Karpas-422 (cell line): Measurements from ENCODE around the gene LMNA. TPM values are rescaled to one million over a fixed set of nuclear protein-coding genes. Genes with fewer than 3 reads are reported as not detected.
A peak's percentile ranks its signal among the peaks of the same experiment; 100 is the strongest.

Source experiments
- DNase-seq: peaks from one replicate; pipeline ENCODE4 v3.0.0-alpha.2; 2015
- H2AFZ ChIP-seq: fragments of 200-600 bp; sonication (generic); 2 replicates; pipeline ENCODE4 v1.6.1; 2014; ENCODE audit warnings: antibody characterized with exemption, low read length, mixed read lengths
- H3K27ac ChIP-seq: fragments of 200-600 bp; sonication (generic); 2 replicates; pipeline ENCODE4 v1.5.1; 2014; ENCODE audit warnings: mild to moderate bottlenecking, low read length, moderate library complexity
- H3K27me3 ChIP-seq: fragments of 200-600 bp; sonication (generic); 2 replicates; pipeline ENCODE4 v1.6.1; 2014; ENCODE audit warnings: low read length, mixed read lengths
- H3K36me3 ChIP-seq: fragments of 200-600 bp; sonication (generic); 2 replicates; pipeline ENCODE4 v1.6.1; 2014; ENCODE audit warnings: low read length, mixed read lengths; ENCODE audit not compliant: insufficient read depth
- H3K4me1 ChIP-seq: fragments of 200-600 bp; sonication (generic); 2 replicates; pipeline ENCODE4 v1.6.1; 2014; ENCODE audit warnings: mild to moderate bottlenecking, low read length, mixed read lengths
- H3K4me2 ChIP-seq: fragments of 200-600 bp; sonication (generic); 2 replicates; pipeline ENCODE4 v1.6.1; 2014; ENCODE audit warnings: low read length, low read depth, mild to moderate bottlenecking; ENCODE audit not compliant: poor library complexity, severe bottlenecking
- H3K4me3 ChIP-seq: fragments of 200-600 bp; sonication (generic); 2 replicates; pipeline ENCODE4 v1.5.1; 2014; ENCODE audit warnings: mild to moderate bottlenecking, antibody characterized with exemption, low read length, mixed read lengths
- H3K79me2 ChIP-seq: fragments of 200-600 bp; sonication (generic); 2 replicates; pipeline ENCODE4 v1.6.1; 2014; ENCODE audit warnings: mild to moderate bottlenecking, low read length, mixed read lengths
- H3K9ac ChIP-seq: fragments of 200-600 bp; sonication (generic); 2 replicates; pipeline ENCODE4 v1.6.0; 2014; ENCODE audit warnings: low read length
- H3K9me2 ChIP-seq: fragments of 200-600 bp; sonication (generic), shearing (Covaris generic); replicated peaks from 2 replicates; pipeline ENCODE4 v1.6.0; 2014; ENCODE audit warnings: mild to moderate bottlenecking, low read length, moderate library complexity; ENCODE audit not compliant: insufficient read depth
- H3K9me3 ChIP-seq: fragments of 300-700, 200-600 bp; sonication (generic); 2 replicates; pipeline ENCODE4 v1.6.1; 2014; ENCODE audit warnings: low read length, mixed read lengths
- H4K20me1 ChIP-seq: fragments of 200-600 bp; sonication (generic); 2 replicates; pipeline ENCODE4 v1.6.1; 2014; ENCODE audit warnings: mild to moderate bottlenecking, antibody characterized with exemption, low read length, low read depth; ENCODE audit not compliant: insufficient read depth
- total RNA-seq: library from RNA; depleted of rRNA; stranded (reverse); fragments of >200 nt; shearing (Covaris generic); gene quantifications from 2 replicates; pipeline ENCODE4 v1.2.3, GENCODE V29; 2014; ENCODE audit warnings: low replicate concordance

LMNA gene
- total RNA-seq, 1 experiment from 2014 or later = 27.5 TPM

DNA sequence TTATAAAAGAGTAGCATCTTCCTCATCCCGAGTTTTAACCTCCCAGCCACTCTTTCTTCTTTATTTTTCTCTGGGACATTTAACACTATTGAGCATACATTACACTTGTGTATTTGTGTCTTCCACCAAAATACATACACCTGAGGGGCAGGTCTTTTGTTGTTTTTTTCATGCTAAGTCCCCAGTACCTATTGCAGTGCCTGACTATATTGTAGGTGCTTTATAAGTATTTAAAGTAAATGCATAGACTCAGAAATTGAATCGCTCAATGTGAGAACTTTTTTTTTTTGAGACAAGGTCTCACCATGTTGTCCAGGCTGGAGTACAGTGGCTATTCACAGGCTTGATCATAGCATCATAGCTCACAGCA, 31.1 kb downstream of the LMNA start:
- DNase-seq = no peak
- Histone ChIP-seq H3K27me3 (no peaks in the 10 kb centered on the region), H3K79me2 (no peaks in the 10 kb centered on the region), H3K9me2 (no peaks in the 10 kb centered on the region), H4K20me1 (no peaks in the 10 kb centered on the region), H3K4me3 (no peak overlapping the region), H2AFZ (no peak overlapping the region), H3K4me2 (peak overlapping the region; percentile 60), H3K9me3 (no peaks in the 10 kb centered on the region), H3K27ac (no peak overlapping the region), H3K9ac (peak overlapping the region; percentile 8; the same call in 1 of the 2 replicates), H3K4me1 (peaks cover 49% of the 10 kb centered on the region), H3K36me3 (no peaks in the 10 kb centered on the region)

DNA sequence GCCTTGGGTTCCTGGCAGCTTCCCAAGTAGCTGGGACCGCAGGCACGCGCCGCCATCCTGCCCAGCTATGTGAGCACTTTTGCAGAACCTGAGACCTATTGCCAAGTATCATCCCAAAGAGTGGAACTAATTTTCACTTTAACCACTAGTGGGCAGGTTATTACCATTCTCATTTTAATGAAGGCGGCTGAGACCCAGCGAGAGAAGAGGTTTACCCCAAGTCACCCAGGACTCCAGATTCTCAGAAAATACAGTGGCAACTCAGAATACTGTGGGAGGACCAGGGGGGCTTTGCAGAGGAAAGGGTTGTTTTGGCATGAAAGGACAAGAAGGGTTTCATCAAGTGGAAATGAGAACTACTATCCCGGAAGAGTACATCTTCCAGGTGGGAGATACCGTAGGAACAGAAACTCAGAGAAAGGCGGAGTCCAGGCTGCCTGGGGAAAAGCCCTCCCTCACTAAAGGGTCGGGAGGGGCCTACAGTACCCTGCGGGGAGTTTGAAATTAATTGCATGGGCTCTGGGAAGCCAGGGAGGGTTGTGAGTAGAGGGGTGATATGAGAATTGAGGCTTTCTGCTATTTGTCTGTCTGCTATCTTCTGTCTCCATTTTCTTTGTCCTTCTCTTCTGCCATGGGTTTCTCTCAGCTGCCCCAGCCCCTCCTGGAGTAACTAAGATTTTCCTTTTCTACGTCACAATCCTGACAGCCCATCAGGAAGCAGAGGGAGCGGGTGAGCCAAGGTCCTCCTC, 31.7 kb downstream of the LMNA start:
- H3K4me1 ChIP-seq = peaks cover 54% of the 10 kb centered on the region

DNA sequence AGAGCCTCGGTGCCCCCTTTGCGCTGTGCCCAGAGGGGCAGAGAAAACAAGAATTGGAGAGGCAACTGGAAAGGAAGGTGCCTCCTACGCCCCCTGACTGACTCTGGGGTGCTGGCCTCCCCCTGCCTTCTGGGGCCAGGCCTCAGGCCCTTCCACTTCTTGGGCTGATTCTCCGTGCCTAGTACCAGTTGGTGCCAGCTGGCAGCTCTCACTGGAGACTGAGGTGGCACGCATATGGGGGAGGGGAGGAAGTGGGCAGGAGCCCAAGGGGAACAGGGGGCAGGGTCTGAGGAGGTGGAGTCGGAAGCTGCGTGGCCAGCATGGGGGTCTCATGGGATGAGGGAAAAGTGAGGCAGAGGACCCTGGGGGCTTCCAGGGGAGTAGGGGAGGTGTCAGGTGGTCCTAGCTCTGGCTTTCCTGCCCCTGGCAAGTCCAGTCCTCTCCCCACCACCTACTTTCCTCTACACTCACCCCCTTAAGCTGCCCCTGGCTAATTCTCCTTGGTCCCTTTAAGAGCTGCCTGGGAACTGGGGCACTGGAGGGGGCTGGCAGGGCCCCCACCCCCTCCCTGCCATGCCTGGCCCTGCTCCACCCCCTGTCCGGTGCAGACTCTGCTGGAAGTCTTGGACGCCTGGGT, 32.4 kb downstream of the LMNA start:
- Histone ChIP-seq H4K20me1 (no peaks in the 10 kb centered on the region), H3K9me2 (no peaks in the 10 kb centered on the region), H3K79me2 (no peaks in the 10 kb centered on the region), H3K4me3 (peak overlapping the region; percentile 49; the same call in 1 of the 2 replicates), H3K4me1 (peaks cover 61% of the 10 kb centered on the region), H3K27me3 (no peaks in the 10 kb centered on the region), H3K9me3 (no peaks in the 10 kb centered on the region), H2AFZ (peak overlapping the region; percentile 43; the same call in 1 of the 2 replicates), H3K27ac (peak overlapping the region; percentile 8; the same call in 1 of the 2 replicates), H3K36me3 (no peaks in the 10 kb centered on the region), H3K4me2 (peak overlapping the region; percentile 60), H3K9ac (peak overlapping the region; percentile 47)
- no peak for DNase-seq

More for the DNA sequence above, 31.7 kb downstream of the LMNA start:
- Histone ChIP-seq H3K79me2 (no peaks in the 10 kb centered on the region), H3K4me3 (peak overlapping the region; percentile 49), H3K27ac (peak overlapping the region; percentile 8; the same call in 1 of the 2 replicates), H3K9me2 (no peaks in the 10 kb centered on the region), H3K27me3 (no peaks in the 10 kb centered on the region), H3K4me2 (peak overlapping the region; percentile 60), H3K9ac (peak overlapping the region; percentile 47), H2AFZ (peak overlapping the region; percentile 43; the same call in 1 of the 2 replicates), H3K9me3 (no peaks in the 10 kb centered on the region), H4K20me1 (no peaks in the 10 kb centered on the region), H3K36me3 (no peaks in the 10 kb centered on the region)
- DNase-seq = peak; percentile 91

DNA sequence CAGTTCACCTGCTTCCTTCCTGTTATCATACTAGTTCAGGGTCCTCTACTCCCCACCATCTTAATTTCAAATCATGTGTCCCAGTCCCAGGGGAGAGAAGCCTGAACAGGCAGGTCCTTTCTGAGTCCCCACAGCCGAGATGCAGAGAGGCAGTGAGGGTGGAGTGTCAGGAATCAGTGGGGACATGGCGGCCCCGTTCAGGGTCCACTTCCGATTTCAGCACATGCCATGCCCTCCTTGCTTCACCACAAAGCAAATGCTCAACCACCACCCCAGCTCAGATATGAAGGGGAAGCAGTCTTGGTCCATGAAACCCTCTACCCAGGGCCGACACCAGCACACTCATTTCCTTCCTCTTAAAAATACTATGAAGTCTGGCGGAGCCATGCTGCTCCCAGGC, 33.7 kb downstream of the LMNA start:
- peak overlapping the region; percentile 92 for H3K27ac ChIP-seq
- peak overlapping the region; percentile 35; the same call in 1 of the 2 replicates for H3K9ac ChIP-seq
- peak overlapping the region; percentile 93 for H2AFZ ChIP-seq
- H3K27me3 ChIP-seq = no peaks in the 10 kb centered on the region
- no peaks in the 10 kb centered on the region for H3K36me3 ChIP-seq
- no peaks in the 10 kb centered on the region for H3K9me3 ChIP-seq
- peak; percentile 61 for DNase-seq
- H3K9me2 ChIP-seq = no peaks in the 10 kb centered on the region
- H3K4me1 ChIP-seq = peaks cover 75% of the 10 kb centered on the region
- no peak overlapping the region; the same call in 1 of the 2 replicates for H3K4me3 ChIP-seq
- H3K79me2 ChIP-seq = peaks cover 7% of the 10 kb centered on the region; the same call in 1 of the 2 replicates
- H3K4me2 ChIP-seq = peak overlapping the region; percentile 53
- H4K20me1 ChIP-seq = no peaks in the 10 kb centered on the region

DNA sequence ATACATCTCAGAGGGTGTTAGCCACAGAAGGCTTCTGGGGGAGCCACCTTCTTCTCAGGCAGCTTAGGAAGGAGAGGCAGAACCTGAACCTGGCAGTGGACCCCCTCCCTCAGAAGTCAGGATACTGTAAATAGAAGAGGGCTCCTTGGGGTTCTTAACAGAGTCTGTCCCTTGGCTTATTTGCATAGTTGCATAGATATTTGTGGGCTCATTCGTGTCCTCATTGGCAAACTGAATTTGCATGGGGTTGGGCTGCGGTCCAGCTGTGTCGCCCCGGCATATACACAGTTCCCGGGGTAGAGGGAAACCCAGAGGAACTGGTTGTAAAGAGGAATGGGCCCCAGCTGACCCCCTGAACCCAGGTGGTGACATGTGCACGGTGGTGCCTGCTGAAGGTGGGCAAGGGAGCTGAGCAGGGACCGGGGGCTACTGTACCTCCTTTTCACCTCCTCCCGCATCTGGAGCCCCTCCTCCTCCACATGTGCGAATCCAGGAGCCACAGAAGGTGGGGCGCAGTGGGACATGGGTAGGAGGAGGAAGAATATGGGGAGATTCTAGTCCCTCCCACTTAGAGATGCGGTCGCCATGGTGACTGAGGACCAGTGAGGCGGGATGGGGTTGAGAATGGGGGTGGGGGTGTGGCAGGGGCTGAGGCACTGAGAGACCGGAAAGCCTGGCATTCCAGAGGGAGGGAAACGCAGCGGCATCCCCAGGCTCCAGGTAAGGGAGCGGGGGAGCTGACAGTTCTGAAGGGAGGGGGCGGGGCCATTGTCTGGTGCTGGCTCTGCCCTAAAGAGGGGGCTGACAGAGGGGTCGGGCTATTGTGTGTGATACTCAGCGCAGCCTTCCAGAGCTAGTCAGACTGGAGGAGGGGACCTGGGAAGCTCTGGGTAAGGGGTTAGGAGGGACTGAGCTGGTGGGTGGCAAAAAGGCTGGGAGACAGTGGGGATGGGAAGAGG, 35.1 kb downstream of the LMNA start:
- H3K27me3 ChIP-seq = no peaks in the 10 kb centered on the region
- H3K4me2 ChIP-seq = peak overlapping the region; percentile 93
- peak overlapping the region; percentile 78 for H3K9ac ChIP-seq
- no peaks in the 10 kb centered on the region for H3K9me2 ChIP-seq
- H4K20me1 ChIP-seq = no peaks in the 10 kb centered on the region
- peak; percentile 92 for DNase-seq
- H3K9me3 ChIP-seq = no peaks in the 10 kb centered on the region
- H3K36me3 ChIP-seq = no peaks in the 10 kb centered on the region
- H2AFZ ChIP-seq = peak overlapping the region; percentile 34; the same call in 1 of the 2 replicates
- peaks cover 89% of the 10 kb centered on the region for H3K4me1 ChIP-seq
- H3K4me3 ChIP-seq = peak overlapping the region; percentile 78
- H3K27ac ChIP-seq = peak overlapping the region; percentile 92
- H3K79me2 ChIP-seq = peaks cover 10% of the 10 kb centered on the region

DNA sequence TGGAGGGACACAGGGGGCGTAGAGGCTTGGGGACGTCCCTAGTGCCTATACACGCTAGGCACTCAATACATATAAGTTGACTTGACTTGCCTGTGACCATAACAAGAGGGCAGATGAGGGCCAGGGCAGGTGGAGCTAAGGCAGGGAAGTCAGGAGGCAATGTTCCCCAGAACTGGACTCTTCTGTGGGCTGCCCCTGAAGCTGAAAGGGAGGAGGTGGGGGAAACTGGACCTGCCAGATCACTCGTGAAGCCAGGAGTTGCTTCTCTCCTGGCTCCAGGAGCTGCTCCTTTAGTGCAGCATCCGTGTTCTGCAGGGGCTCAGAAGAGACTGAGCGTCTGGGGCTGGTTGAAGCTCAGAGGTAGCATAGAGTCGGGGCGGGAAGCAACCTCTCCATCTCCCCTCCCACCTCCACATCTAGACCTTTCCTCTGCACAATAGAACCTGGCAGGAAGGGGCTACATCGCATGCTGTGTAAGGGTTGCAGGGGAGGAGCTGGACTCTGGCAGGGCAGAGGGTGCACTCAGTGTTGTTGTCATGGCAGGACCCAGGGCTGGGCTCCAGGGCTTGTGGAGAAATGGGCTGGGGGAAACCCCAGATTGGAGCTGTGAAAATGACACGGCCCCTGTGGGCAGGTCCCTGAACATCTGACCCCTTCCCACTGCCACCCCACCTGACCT, 36.0 kb downstream of the LMNA start:
- Histone ChIP-seq H3K36me3 (no peaks in the 10 kb centered on the region), H3K79me2 (peaks cover 18% of the 10 kb centered on the region), H3K27me3 (no peaks in the 10 kb centered on the region), H3K4me1 (peaks cover 97% of the 10 kb centered on the region), H3K27ac (peak overlapping the region; percentile 92), H3K9me2 (no peaks in the 10 kb centered on the region), H3K4me2 (peak overlapping the region; percentile 93), H3K9me3 (no peaks in the 10 kb centered on the region), H2AFZ (peak overlapping the region; percentile 34; the same call in 1 of the 2 replicates), H4K20me1 (no peaks in the 10 kb centered on the region), H3K9ac (peak overlapping the region; percentile 78), H3K4me3 (peak overlapping the region; percentile 78)
- DNase-seq = peak; percentile 52

DNA sequence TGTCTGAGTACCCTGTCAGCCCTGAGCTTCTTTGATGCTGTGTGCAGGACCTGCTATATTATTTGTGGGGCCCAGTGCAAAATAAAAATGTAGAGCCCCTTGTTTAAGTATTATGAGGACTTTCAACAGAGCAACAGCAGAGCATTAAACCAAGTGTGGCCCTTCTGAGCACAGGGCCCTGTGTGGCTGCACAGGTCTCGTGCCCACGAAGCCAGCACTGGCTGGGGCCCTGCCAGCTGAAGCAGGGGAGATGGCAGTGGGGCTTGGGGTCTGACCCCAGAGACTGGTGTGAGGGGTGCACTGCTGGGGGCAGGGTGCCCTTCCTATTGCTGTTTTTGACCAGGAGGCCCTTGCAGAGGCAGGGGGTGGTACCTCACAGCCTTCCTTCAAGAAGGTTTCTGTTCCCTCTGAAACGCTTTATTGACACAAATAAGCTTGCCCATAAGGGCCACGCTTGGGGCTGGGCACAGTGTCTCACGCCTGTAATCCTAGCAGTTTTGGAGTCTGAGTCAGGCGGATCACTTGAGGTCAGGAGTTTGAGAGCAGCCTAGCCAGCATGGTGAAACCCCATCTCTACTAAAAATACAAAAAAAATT, 36.7 kb downstream of the LMNA start:
- Histone ChIP-seq H3K4me3 (peak overlapping the region; percentile 78), H3K79me2 (peaks cover 21% of the 10 kb centered on the region), H3K9me3 (no peaks in the 10 kb centered on the region), H4K20me1 (no peaks in the 10 kb centered on the region), H3K27ac (peak overlapping the region; percentile 92), H3K9ac (peak overlapping the region; percentile 78), H3K4me1 (peaks cover 100% of the 10 kb centered on the region), H2AFZ (0 out of 2 replicates have a peak overlapping the region, but pooled peaks have one; percentile 11), H3K4me2 (peak overlapping the region; percentile 93), H3K36me3 (no peaks in the 10 kb centered on the region), H3K27me3 (no peaks in the 10 kb centered on the region), H3K9me2 (no peaks in the 10 kb centered on the region)
- peak; percentile 58 for DNase-seq
